Coronary artery (tissue), 2 donors: ENCODE measurements around the gene PLCH1.

ENCODE experiments used
- DNase-seq: peaks from one replicate; pipeline ENCODE4 v3.0.0-alpha.2; 2017; ENCODE audit warnings: low spot score
- H3K27ac ChIP-seq, 2 donors: fragments of 200-600 bp; sonication (generic); one replicate each; pipeline ENCODE4 v1.5.1; 2016 to 2019
- H3K4me3 ChIP-seq: fragments of 200-600 bp; sonication (generic); 2 replicates; pipeline ENCODE4 v1.5.1; 2016; ENCODE audit warnings: mild to moderate bottlenecking, moderate library complexity
- TF ChIP-seq, protein P1 (sequence below): fragments of 200-600 bp; sonication (generic); IDR thresholded peaks from one replicate; pipeline ENCODE4 v1.5.1; 2019; ENCODE audit warnings: antibody characterized with exemption

PLCH1 gene

DNA sequence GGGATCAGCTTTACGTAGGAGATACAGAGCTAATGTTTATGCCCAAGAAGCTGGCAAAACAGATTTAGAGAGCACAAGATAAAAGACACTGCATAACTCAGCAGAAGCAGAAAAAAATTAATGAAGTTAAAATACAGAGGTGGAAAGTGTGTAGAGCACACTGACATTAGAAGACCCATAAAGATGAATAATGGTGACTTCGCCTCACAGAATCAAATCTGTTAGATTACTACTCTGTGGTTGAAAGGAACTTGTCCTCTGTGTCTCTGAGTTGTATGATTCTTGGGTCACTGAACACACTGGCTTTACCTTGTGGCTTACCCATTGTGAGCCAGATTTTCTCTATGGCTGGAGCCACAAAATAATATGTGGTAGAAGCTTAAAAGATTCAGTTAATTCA, 224.4 kb downstream of the PLCH1 start:
- H3K27ac ChIP-seq = no peak overlapping the region
- H3K4me3 ChIP-seq = no peak overlapping the region
- TF ChIP-seq, protein P1, sequence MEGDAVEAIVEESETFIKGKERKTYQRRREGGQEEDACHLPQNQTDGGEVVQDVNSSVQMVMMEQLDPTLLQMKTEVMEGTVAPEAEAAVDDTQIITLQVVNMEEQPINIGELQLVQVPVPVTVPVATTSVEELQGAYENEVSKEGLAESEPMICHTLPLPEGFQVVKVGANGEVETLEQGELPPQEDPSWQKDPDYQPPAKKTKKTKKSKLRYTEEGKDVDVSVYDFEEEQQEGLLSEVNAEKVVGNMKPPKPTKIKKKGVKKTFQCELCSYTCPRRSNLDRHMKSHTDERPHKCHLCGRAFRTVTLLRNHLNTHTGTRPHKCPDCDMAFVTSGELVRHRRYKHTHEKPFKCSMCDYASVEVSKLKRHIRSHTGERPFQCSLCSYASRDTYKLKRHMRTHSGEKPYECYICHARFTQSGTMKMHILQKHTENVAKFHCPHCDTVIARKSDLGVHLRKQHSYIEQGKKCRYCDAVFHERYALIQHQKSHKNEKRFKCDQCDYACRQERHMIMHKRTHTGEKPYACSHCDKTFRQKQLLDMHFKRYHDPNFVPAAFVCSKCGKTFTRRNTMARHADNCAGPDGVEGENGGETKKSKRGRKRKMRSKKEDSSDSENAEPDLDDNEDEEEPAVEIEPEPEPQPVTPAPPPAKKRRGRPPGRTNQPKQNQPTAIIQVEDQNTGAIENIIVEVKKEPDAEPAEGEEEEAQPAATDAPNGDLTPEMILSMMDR = no peak
- DNase-seq = no peak

DNA sequence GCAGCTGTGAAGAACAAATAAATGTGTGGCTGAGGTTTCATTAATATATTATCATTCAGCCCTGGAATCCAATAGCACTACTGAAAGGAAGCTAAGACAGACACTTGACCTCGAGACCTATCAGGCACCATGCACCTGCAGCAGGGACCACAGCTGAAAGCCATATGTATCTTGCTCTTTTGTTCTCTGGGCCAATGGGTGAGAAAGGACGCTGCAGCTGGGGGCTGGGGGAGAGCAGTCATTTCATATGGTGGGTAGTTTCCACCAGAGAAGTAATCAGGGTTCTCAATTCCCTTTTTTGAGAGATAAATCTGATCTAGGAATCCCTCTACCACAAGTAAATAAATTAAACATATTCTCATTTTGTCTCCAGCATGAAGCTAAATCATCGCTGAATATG, 225.8 kb downstream of the PLCH1 start:
- TF ChIP-seq, protein P1 = no peak

DNA sequence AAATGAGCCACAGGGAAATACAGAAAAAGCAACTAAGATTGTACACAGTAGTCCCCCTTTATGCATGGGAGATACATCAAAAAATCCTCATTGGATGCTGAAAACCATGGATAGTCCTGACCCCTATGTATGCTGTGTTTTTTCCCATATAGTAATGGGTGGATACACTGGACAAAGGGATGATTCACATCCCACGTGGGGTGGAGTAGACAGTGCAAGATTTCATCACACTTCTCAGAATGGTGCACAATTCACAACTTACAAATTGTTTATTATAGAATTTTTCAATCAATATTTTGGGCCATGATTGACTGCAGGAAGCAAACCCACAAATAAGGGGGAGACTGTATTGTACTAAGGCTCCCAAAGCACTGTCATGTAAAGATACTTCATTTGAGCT, 227.0 kb downstream of the PLCH1 start:
- H3K4me3 ChIP-seq = no peak overlapping the region
- DNase-seq = no peak
- H3K27ac ChIP-seq = no peak overlapping the region
- TF ChIP-seq, protein P1 = no peak

More for the DNA sequence above, 225.8 kb downstream of the PLCH1 start:
- H3K4me3 ChIP-seq = no peak overlapping the region
- no peak overlapping the region for H3K27ac ChIP-seq
- no peak for DNase-seq

- DNase-seq = no peak
- TF ChIP-seq, protein P1 = no peak
- no peak overlapping the region for H3K27ac ChIP-seq
Measured at GRCh38 chr3:155516439-155516838, 228.4 kb downstream of the PLCH1 start.

DNA sequence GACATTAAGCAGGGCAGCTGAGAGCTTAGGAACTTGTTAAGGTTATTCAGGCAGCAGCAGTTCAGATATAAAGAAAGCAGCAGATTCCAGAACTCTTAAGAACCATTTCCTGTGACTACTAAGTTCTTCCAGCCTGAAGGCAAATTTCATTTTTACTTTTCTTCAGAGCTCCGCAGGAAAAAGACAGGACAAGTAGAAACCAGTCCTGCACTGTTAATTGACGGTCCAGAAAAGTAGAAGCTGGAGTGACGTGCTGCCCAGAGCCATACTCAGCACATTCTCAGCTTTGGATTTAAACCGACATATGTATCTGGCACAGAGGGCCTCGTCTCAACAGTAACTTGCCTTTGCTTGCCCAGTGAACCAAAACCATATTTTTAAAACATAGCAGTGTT, 232.0 kb downstream of the PLCH1 start:
- no peak overlapping the region for H3K27ac ChIP-seq
- no peak overlapping the region for H3K4me3 ChIP-seq
- DNase-seq = no peak

More at GRCh38 chr3:155516439-155516838, 228.4 kb downstream of the PLCH1 start:
- no peak overlapping the region for H3K4me3 ChIP-seq

GRCh38 chr3:155512175-155512866, 232.6 kb downstream of the PLCH1 start:
- TF ChIP-seq, protein P1 = no peak
- no peak overlapping the region for H3K4me3 ChIP-seq
- no peak overlapping the region for H3K27ac ChIP-seq
- DNase-seq = no peak

More for the DNA sequence above, 232.0 kb downstream of the PLCH1 start:
- TF ChIP-seq, protein P1 = no peak

- Histone ChIP-seq H3K27ac (no peak overlapping the region), H3K4me3 (no peak overlapping the region)
- TF ChIP-seq, protein P1 = no peak
- DNase-seq = no peak
Measured at GRCh38 chr3:155504682-155505081, 240.2 kb downstream of the PLCH1 start.
